HepG2 (cell line): ENCODE measurements around the gene SPACDR. TPM values are rescaled to one million over a fixed set of nuclear protein-coding genes. Genes with fewer than 3 reads are reported as not detected.
A peak's percentile ranks its signal among the peaks of the same experiment; 100 is the strongest.

Source experiments
- ARNTL ChIP-seq: sonication (generic); formaldehyde crosslinking; IDR thresholded peaks from 2 replicates; pipeline ENCODE4 v1.4.0; 2020; ENCODE audit warnings: mild to moderate bottlenecking, missing genetic modification reagents
- ATF1 ChIP-seq: IDR thresholded peaks from 2 replicates; pipeline ENCODE4 v1.6.1; 2016; ENCODE audit warnings: mild to moderate bottlenecking, control low read depth
- ATF3 ChIP-seq: sonication (generic); formaldehyde crosslinking; IDR thresholded peaks from 2 replicates; pipeline ENCODE4 v1.4.0; 2020; ENCODE audit warnings: missing genetic modification reagents
- DNMT1 ChIP-seq: sonication (generic); formaldehyde crosslinking; IDR thresholded peaks from 2 replicates; pipeline ENCODE4 v1.5.1; 2020; ENCODE audit warnings: mild to moderate bottlenecking, missing genetic modification reagents
- DR1 ChIP-seq: sonication (generic); formaldehyde crosslinking; IDR thresholded peaks from 2 replicates; pipeline ENCODE4 v1.8.0; 2021; ENCODE audit warnings: mild to moderate bottlenecking, missing genetic modification reagents, inconsistent platforms
- DRAP1 ChIP-seq: IDR thresholded peaks from 2 replicates; pipeline ENCODE4 v1.6.1; 2016; ENCODE audit warnings: missing genetic modification reagents, missing compliant biosample characterization
- IRF2 ChIP-seq: IDR thresholded peaks from 2 replicates; pipeline ENCODE4 v1.6.1; 2018; ENCODE audit warnings: missing genetic modification reagents, missing compliant biosample characterization
- KAT7 ChIP-seq: IDR thresholded peaks from 2 replicates; pipeline ENCODE4 v1.6.1; 2018; ENCODE audit warnings: borderline replicate concordance, missing compliant biosample characterization
- KDM4B ChIP-seq: sonication (generic); formaldehyde crosslinking; IDR thresholded peaks from 2 replicates; pipeline ENCODE4 v1.4.0; 2020; ENCODE audit warnings: missing genetic modification reagents
- MLLT10 ChIP-seq: sonication (generic); formaldehyde crosslinking; IDR thresholded peaks from 2 replicates; pipeline ENCODE4 v1.4.0; 2020; ENCODE audit warnings: missing genetic modification reagents
- MXI1 ChIP-seq: IDR thresholded peaks from 3 replicates; pipeline ENCODE4 v1.6.1; 2012; ENCODE audit warnings: low read depth, low read length, inconsistent platforms, borderline replicate concordance
- NCOA1 ChIP-seq: sonication (generic); formaldehyde crosslinking; IDR thresholded peaks from 2 replicates; pipeline ENCODE4 v1.9.0; 2021; ENCODE audit warnings: missing genetic modification reagents
- PATZ1 ChIP-seq: sonication (generic); formaldehyde crosslinking; IDR thresholded peaks from 2 replicates; pipeline ENCODE4 v1.4.0; 2020; ENCODE audit warnings: missing genetic modification reagents
- PHF21A ChIP-seq: sonication (generic); formaldehyde crosslinking; IDR thresholded peaks from 2 replicates; pipeline ENCODE4 v1.5.0; 2020; ENCODE audit warnings: mild to moderate bottlenecking, missing genetic modification reagents
- SAFB2 ChIP-seq: sonication (generic); formaldehyde crosslinking; IDR thresholded peaks from 2 replicates; pipeline ENCODE4 v1.5.1; 2020; ENCODE audit warnings: missing genetic modification reagents, low read depth, mild to moderate bottlenecking, borderline replicate concordance
- SAP130 ChIP-seq: IDR thresholded peaks from 2 replicates; pipeline ENCODE4 v1.6.1; 2016; ENCODE audit warnings: low read depth
- SNAPC2 ChIP-seq: sonication (generic); formaldehyde crosslinking; IDR thresholded peaks from 2 replicates; pipeline ENCODE4 v1.8.1; 2022; ENCODE audit warnings: mild to moderate bottlenecking, missing genetic modification reagents
- SOX5 ChIP-seq: IDR thresholded peaks from 2 replicates; pipeline ENCODE4 v1.6.1; 2016; ENCODE audit warnings: borderline replicate concordance
- SRF ChIP-seq: IDR thresholded peaks from 2 replicates; pipeline ENCODE4 v1.6.1; 2011; ENCODE audit warnings: mild to moderate bottlenecking, low read depth, low read length, moderate library complexity
- TAF15 ChIP-seq: fragments of 200-400 bp; formaldehyde crosslinking; IDR thresholded peaks from one replicate; pipeline ENCODE4 v1.6.1; 2018; ENCODE audit warnings: mild to moderate bottlenecking, low read depth, low read length; ENCODE audit not compliant: poor library complexity, severe bottlenecking
- ZBTB8A ChIP-seq: sonication (generic); formaldehyde crosslinking; IDR thresholded peaks from 2 replicates; pipeline ENCODE4 v1.4.0; 2020; ENCODE audit warnings: mild to moderate bottlenecking, low read depth, missing genetic modification reagents, borderline replicate concordance
- ZNF570 ChIP-seq: sonication (generic); formaldehyde crosslinking; IDR thresholded peaks from 2 replicates; pipeline ENCODE4 v1.4.0; 2020; ENCODE audit warnings: mild to moderate bottlenecking, missing genetic modification reagents, borderline replicate concordance
- ZNF7 ChIP-seq: IDR thresholded peaks from 2 replicates; pipeline ENCODE4 v1.6.1; 2016; ENCODE audit warnings: missing biosample characterization, missing genetic modification reagents
- ZNF737 ChIP-seq: sonication (generic); formaldehyde crosslinking; IDR thresholded peaks from 2 replicates; pipeline ENCODE4 v1.5.0; 2020; ENCODE audit warnings: missing genetic modification reagents, mild to moderate bottlenecking, borderline replicate concordance
- ZNF775 ChIP-seq: sonication (generic); formaldehyde crosslinking; IDR thresholded peaks from 2 replicates; pipeline ENCODE4 v1.4.0; 2020; ENCODE audit warnings: missing genetic modification reagents, mild to moderate bottlenecking, moderate library complexity, borderline replicate concordance
- ZNF792 ChIP-seq: IDR thresholded peaks from 2 replicates; pipeline ENCODE4 v1.6.1; 2016
- ZSCAN20 ChIP-seq: sonication (generic); formaldehyde crosslinking; IDR thresholded peaks from 2 replicates; pipeline ENCODE4 v1.4.0; 2020; ENCODE audit warnings: missing genetic modification reagents, mild to moderate bottlenecking, borderline replicate concordance
- polyA plus RNA-seq, 8 experiments: library from polyadenylated mRNA; depleted of rRNA in 3 of 8; stranded (reverse) in 7 of 8; unstranded in 1 of 8; fragments of >200 nt; fragmentation: Illumina TruSeq in 4 of 8; extraction: Trizol in 4 of 8; gene quantifications; 2 replicates each; pipeline versions ENCODE4 v1.2.1 to v1.2.3, GENCODE V29; 2011 to 2016; ENCODE audit warnings: low read depth in 4 of 8, missing spikeins in 1 of 8, mixed read lengths in 1 of 8; ENCODE audit not compliant: insufficient read depth in 1 of 8
- total RNA-seq, 5 experiments: library from RNA; depleted of rRNA; stranded (reverse); fragments of >200 nt; fragmentation: Illumina TruSeq; extraction: Trizol; gene quantifications; 2 replicates each; pipeline ENCODE4 v1.2.3, GENCODE V29; 2016; ENCODE audit warnings: low read depth in 1 of 5
- TF ChIP-seq, protein P1 (sequence below): sonication (generic); formaldehyde crosslinking; IDR thresholded peaks from 2 replicates; pipeline ENCODE4 v1.5.1; 2020; ENCODE audit warnings: missing genetic modification reagents, mild to moderate bottlenecking, borderline replicate concordance

The SPACDR gene
- total and polyA plus RNA-seq, 2 of the 13 experiments (the other 11 are each of a cell fraction or from before 2014, with no cell fraction given): 0.41 TPM; not detected in 1

- TF ChIP-seq SAFB2 (CRISPR knock-in tag): no peak; the same call in 1 of the 2 replicates
- TF ChIP-seq DNMT1: no peak
- no peak for TF ChIP-seq ZNF570
- TF ChIP-seq IRF2 (CRISPR knock-in tag): no peak; the same call in 1 of the 2 replicates
- no peak for TF ChIP-seq MLLT10 (CRISPR knock-in tag)
- no peak for TF ChIP-seq ZNF737 (CRISPR knock-in tag)
- TF ChIP-seq ZNF792 (CRISPR knock-in tag): no peak
- TF ChIP-seq KDM4B (CRISPR knock-in tag): no peak
- TF ChIP-seq, protein P1, sequence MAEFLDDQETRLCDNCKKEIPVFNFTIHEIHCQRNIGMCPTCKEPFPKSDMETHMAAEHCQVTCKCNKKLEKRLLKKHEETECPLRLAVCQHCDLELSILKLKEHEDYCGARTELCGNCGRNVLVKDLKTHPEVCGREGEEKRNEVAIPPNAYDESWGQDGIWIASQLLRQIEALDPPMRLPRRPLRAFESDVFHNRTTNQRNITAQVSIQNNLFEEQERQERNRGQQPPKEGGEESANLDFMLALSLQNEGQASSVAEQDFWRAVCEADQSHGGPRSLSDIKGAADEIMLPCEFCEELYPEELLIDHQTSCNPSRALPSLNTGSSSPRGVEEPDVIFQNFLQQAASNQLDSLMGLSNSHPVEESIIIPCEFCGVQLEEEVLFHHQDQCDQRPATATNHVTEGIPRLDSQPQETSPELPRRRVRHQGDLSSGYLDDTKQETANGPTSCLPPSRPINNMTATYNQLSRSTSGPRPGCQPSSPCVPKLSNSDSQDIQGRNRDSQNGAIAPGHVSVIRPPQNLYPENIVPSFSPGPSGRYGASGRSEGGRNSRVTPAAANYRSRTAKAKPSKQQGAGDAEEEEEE (CRISPR knock-in tag): no peak
- no peak for TF ChIP-seq ZNF775
- no peak for TF ChIP-seq DRAP1
- no peak for TF ChIP-seq ZSCAN20
- TF ChIP-seq SOX5 (CRISPR knock-in tag): no peak
- no peak for TF ChIP-seq PHF21A (CRISPR knock-in tag)
- TF ChIP-seq SAP130 (CRISPR knock-in tag): no peak; the same call in 1 of the 2 replicates
- TF ChIP-seq ATF1: no peak
- TF ChIP-seq SRF: no peak
- peak; percentile 55; the same call in 1 of the 3 replicates for TF ChIP-seq MXI1
- peak; percentile 76; the same call in 1 of the 2 replicates for TF ChIP-seq PATZ1 (CRISPR knock-in tag)
- no peak for TF ChIP-seq SNAPC2
- no peak for TF ChIP-seq ZNF7
- no peak for TF ChIP-seq ARNTL (CRISPR knock-in tag)
- TF ChIP-seq NCOA1 (CRISPR knock-in tag): no peak
- no peak for TF ChIP-seq TAF15
- no peak for TF ChIP-seq DR1 (CRISPR knock-in tag)
- no peak for TF ChIP-seq ATF3 (CRISPR knock-in tag)
- TF ChIP-seq ZBTB8A (CRISPR knock-in tag): no peak
- peak; percentile 28; the same call in 1 of the 2 replicates for TF ChIP-seq KAT7 (CRISPR knock-in tag)
Measured at GRCh38 chr7:100483090-100483721, 19.1 kb upstream of the SPACDR start (continued).
